Muscle of back (tissue), 11 donors: ENCODE data around the gene STK24. TPM values are rescaled to one million over a fixed set of nuclear protein-coding genes. Genes with fewer than 3 reads are reported as not detected.

Source experiments
- DNase-seq, 3 donors: peaks; one replicate each; pipeline versions ENCODE4 v3.0.0 to v3.0.0-alpha.2; 2013
- polyA plus RNA-seq, 10 donors: library from polyadenylated mRNA; unstranded; fragments of 120-200 nt; gene quantifications; one replicate each; pipeline ENCODE4 v1.2.1, GENCODE V29; 2013; ENCODE audit not compliant: insufficient read length in 10 of 10

Gene STK24
- polyA plus RNA-seq, 10 donors: 39.5 to 53.2 (median 44.8) TPM

GRCh38 chr13:98452851-98453843 lies 123.8 kb downstream of the STK24 start:
- DNase-seq: peak in 1 of 3 donors; percentile 44

GRCh38 chr13:98451676-98452470 lies 125.0 kb downstream of the STK24 start:
- DNase-seq: peak; percentile 25 to 79 (median 62)

GRCh38 chr13:98450539-98451111 lies 126.3 kb downstream of the STK24 start:
- DNase-seq: peak in 1 of 3 donors; percentile 35

GRCh38 chr13:98450026-98450425 lies 126.9 kb downstream of the STK24 start:
- no peak for DNase-seq

- no peak for DNase-seq
Observed at GRCh38 chr13:98449273-98449672, 127.6 kb downstream of the STK24 start.

GRCh38 chr13:98448642-98448928 lies 128.3 kb downstream of the STK24 start:
- DNase-seq: no peak

GRCh38 chr13:98447881-98448641 lies 128.8 kb downstream of the STK24 start:
- DNase-seq: peak in 1 of 3 donors; percentile 43

- no peak for DNase-seq
Observed at GRCh38 chr13:98447130-98447529, 129.8 kb downstream of the STK24 start.

GRCh38 chr13:98446234-98446621 lies 130.7 kb downstream of the STK24 start:
- DNase-seq: no peak

- DNase-seq: peak in 2 of 3 donors; percentile 57 to 79
Observed at GRCh38 chr13:98445340-98446233, 131.3 kb downstream of the STK24 start.

- no peak for DNase-seq
Observed at GRCh38 chr13:98444381-98444780, 132.5 kb downstream of the STK24 start.

- no peak for DNase-seq
Observed at GRCh38 chr13:98443800-98444325, 133.0 kb downstream of the STK24 start.

- peak in 1 of 3 donors; percentile 54 for DNase-seq
Observed at GRCh38 chr13:98443329-98443728, 133.6 kb downstream of the STK24 start.

- no peak for DNase-seq
Observed at GRCh38 chr13:98442391-98443230, 134.3 kb downstream of the STK24 start.

GRCh38 chr13:98441056-98441676 lies 135.7 kb downstream of the STK24 start:
- no peak for DNase-seq

GRCh38 chr13:98440390-98441055 lies 136.4 kb downstream of the STK24 start:
- DNase-seq: no peak

- no peak for DNase-seq
Observed at GRCh38 chr13:98439896-98440295, 137.0 kb downstream of the STK24 start.

GRCh38 chr13:98439126-98439828 lies 137.6 kb downstream of the STK24 start:
- DNase-seq: no peak
